WERI-Rb-1 (cell line): ENCODE data around the gene GALT.
A peak's percentile ranks its signal among the peaks of the same experiment; 100 is the strongest.

Source experiments
- DNase-seq: peaks from one replicate; pipeline ENCODE4 v3.0.0-alpha.2; 2020
- H3K27ac ChIP-seq: fragments of 250-450 bp; sonication (Bioruptor Pico); 2 replicates; pipeline ENCODE4 v1.5.1; 2020; ENCODE audit warnings: mild to moderate bottlenecking, moderate library complexity
- H3K27me3 ChIP-seq: fragments of 250-450 bp; sonication (Bioruptor Pico); 2 replicates; pipeline ENCODE4 v1.5.1; 2021; ENCODE audit warnings: mild to moderate bottlenecking, low read depth, moderate library complexity; ENCODE audit not compliant: insufficient read depth, severe bottlenecking
- H3K36me3 ChIP-seq: fragments of 250-450 bp; sonication (Bioruptor Pico); 2 replicates; pipeline ENCODE4 v1.5.1; 2020; ENCODE audit warnings: mild to moderate bottlenecking, moderate library complexity
- H3K4me3 ChIP-seq: 2 replicates; pipeline ENCODE4 v1.5.1; 2011; ENCODE audit warnings: low read depth, mild to moderate bottlenecking, control low read depth, low read length
- H3K9me3 ChIP-seq: fragments of 250-450 bp; sonication (Bioruptor Pico); 2 replicates; pipeline ENCODE4 v1.5.1; 2021; ENCODE audit warnings: mild to moderate bottlenecking, moderate library complexity; ENCODE audit not compliant: severe bottlenecking
- CTCF ChIP-seq: IDR thresholded peaks from 2 replicates; pipeline ENCODE4 v1.5.1; 2011; ENCODE audit warnings: low read depth, mild to moderate bottlenecking, control low read depth, inconsistent platforms, low read length

GALT gene

GRCh38 chr9:34664281-34665066 lies 18.0 kb downstream of the GALT start:
- H3K9me3 ChIP-seq, result no peaks in the 10 kb centered on the region
- peaks cover 3% of the 10 kb centered on the region for H3K36me3 ChIP-seq
- no peaks in the 10 kb centered on the region for H3K27me3 ChIP-seq
- peak; percentile 74 for TF ChIP-seq CTCF
- peak; percentile 76 for DNase-seq
- H3K27ac ChIP-seq, result peak overlapping the region; percentile 65
- no peak overlapping the region for H3K4me3 ChIP-seq

GRCh38 chr9:34665067-34665380 lies 18.5 kb downstream of the GALT start:
- peaks cover 6% of the 10 kb centered on the region for H3K36me3 ChIP-seq
- no peaks in the 10 kb centered on the region for H3K27me3 ChIP-seq
- H3K27ac ChIP-seq, result peak overlapping the region; percentile 65; the same call in 1 of the 2 replicates
- H3K9me3 ChIP-seq, result no peaks in the 10 kb centered on the region
- no peak for DNase-seq
- no peak for TF ChIP-seq CTCF
- no peak overlapping the region for H3K4me3 ChIP-seq

GRCh38 chr9:34665381-34666250 lies 19.1 kb downstream of the GALT start:
- no peak for TF ChIP-seq CTCF
- peak; percentile 96 for DNase-seq
- Histone ChIP-seq H3K4me3 (peak overlapping the region; percentile 95), H3K36me3 (peaks cover 6% of the 10 kb centered on the region), H3K27ac (peak overlapping the region; percentile 94), H3K9me3 (no peaks in the 10 kb centered on the region), H3K27me3 (no peaks in the 10 kb centered on the region)

GRCh38 chr9:34669809-34670562 lies 23.5 kb downstream of the GALT start:
- no peak for TF ChIP-seq CTCF
- Histone ChIP-seq H3K27me3 (no peaks in the 10 kb centered on the region), H3K9me3 (no peaks in the 10 kb centered on the region), H3K36me3 (peaks cover 6% of the 10 kb centered on the region), H3K27ac (no peak overlapping the region), H3K4me3 (no peak overlapping the region)
- DNase-seq, result no peak

GRCh38 chr9:34671307-34671706 lies 24.8 kb downstream of the GALT start:
- H3K9me3 ChIP-seq, result no peaks in the 10 kb centered on the region
- peak; percentile 30 for DNase-seq
- no peak overlapping the region for H3K4me3 ChIP-seq
- TF ChIP-seq CTCF, result no peak
- no peaks in the 10 kb centered on the region for H3K27me3 ChIP-seq
- no peak overlapping the region for H3K27ac ChIP-seq
- peaks cover 6% of the 10 kb centered on the region for H3K36me3 ChIP-seq
